H1 (cell line): ENCODE data around the gene NFKBIL1. TPM values are rescaled to one million over a fixed set of nuclear protein-coding genes. Genes with fewer than 3 reads are reported as not detected.

Source experiments
- CTCF ChIA-PET: fragments of 300-600 bp; sonication (Branson Sonifier 250); formaldehyde crosslinking; loops from one replicate; lab custom pipeline; 2021; ENCODE audit not compliant: partially characterized antibody; lab: Charles Lee
- POLR2A ChIA-PET: fragments of 300-600 bp; sonication (Branson Sonifier 250); formaldehyde crosslinking; loops from one replicate; lab custom pipeline; 2021; ENCODE audit warnings: inconsistent platforms; ENCODE audit not compliant: partially characterized antibody; lab: Charles Lee
- DNase-seq, 2 experiments: peaks; one replicate each; pipeline versions ENCODE4 v3.0.0 to v3.0.0-alpha.2; 2010 to 2022; ENCODE audit warnings: low spot score in 2 of 2, low read depth in 1 of 2, mixed read lengths in 1 of 2
- FAIRE-seq: peaks from 2 replicates; lab custom pipeline; 2011; peaks lifted over from hg19 to GRCh38; lab: Jason Lieb, UNC
- H2AFZ ChIP-seq: 2 replicates; pipeline ENCODE4 v1.8.1; 2012; ENCODE audit warnings: low read length, inconsistent platforms
- H2AK5ac ChIP-seq: 2 replicates; pipeline ENCODE4 v1.6.1; 2013; ENCODE audit warnings: low read depth, low read length
- H2BK120ac ChIP-seq: replicated peaks from 2 replicates; pipeline ENCODE3; 2013; ENCODE audit warnings: low read depth, low read length, inconsistent platforms
- H2BK12ac ChIP-seq: 2 replicates; pipeline ENCODE4 v1.6.1; 2013; ENCODE audit warnings: low read depth, low read length
- H2BK15ac ChIP-seq: 2 replicates; pipeline ENCODE4 v1.6.1; 2013; ENCODE audit warnings: low read length
- H2BK20ac ChIP-seq: 2 replicates; pipeline ENCODE4 v1.6.1; 2013; ENCODE audit warnings: low read length
- H2BK5ac ChIP-seq: 2 replicates; pipeline ENCODE4 v1.6.1; 2013; ENCODE audit warnings: low read depth, low read length
- H3K14ac ChIP-seq: 2 replicates; pipeline ENCODE4 v1.6.1; 2013; ENCODE audit warnings: inconsistent platforms; ENCODE audit not compliant: insufficient read length
- H3K18ac ChIP-seq: 2 replicates; pipeline ENCODE4 v1.6.1; 2013; ENCODE audit warnings: low read length; ENCODE audit errors: extremely low read depth
- H3K23ac ChIP-seq: 2 replicates; pipeline ENCODE4 v1.6.1; 2013; ENCODE audit warnings: inconsistent platforms; ENCODE audit not compliant: insufficient read length
- H3K23me2 ChIP-seq: 2 replicates; pipeline ENCODE4 v1.6.1; 2013; ENCODE audit warnings: low read depth, low read length
- H3K27ac ChIP-seq: 2 replicates; pipeline ENCODE4 v1.6.1; 2011; ENCODE audit warnings: low read depth, low read length, inconsistent platforms
- H3K27me3 ChIP-seq, 4 experiments: replicated peaks in 1 of 4; 1 replicate in 1 of 4; 2 replicates in 3 of 4; pipeline versions ENCODE4 v1.6.1 to v1.8.1; 2011 to 2013; ENCODE audit warnings: low read length in 3 of 4, mild to moderate bottlenecking in 3 of 4, inconsistent platforms in 2 of 4, mixed read lengths in 2 of 4, moderate library complexity in 1 of 4; ENCODE audit not compliant: control insufficient read depth in 3 of 4, insufficient read depth in 3 of 4; ENCODE audit errors: extremely low read depth in 1 of 4
- H3K36me3 ChIP-seq, 4 experiments: 2 replicates each; pipeline versions ENCODE4 v1.6.1 to v1.8.1; 2011 to 2013; ENCODE audit warnings: mild to moderate bottlenecking in 4 of 4, low read length in 3 of 4, moderate library complexity in 2 of 4, control low read depth in 1 of 4, inconsistent platforms in 1 of 4; ENCODE audit not compliant: insufficient read depth in 4 of 4, control insufficient read depth in 2 of 4
- H3K4ac ChIP-seq: replicated peaks from 2 replicates; pipeline ENCODE3; 2013; ENCODE audit warnings: low read length, low read depth, mixed read lengths, inconsistent platforms; ENCODE audit not compliant: insufficient read length
- H3K4me1 ChIP-seq, 4 experiments: replicated peaks in 1 of 4; 1 replicate in 1 of 4; 2 replicates in 3 of 4; pipeline versions ENCODE4 v1.6.1 to v1.8.1; 2011 to 2013; ENCODE audit warnings: low read length in 3 of 4, inconsistent platforms in 2 of 4, mixed read lengths in 1 of 4; ENCODE audit not compliant: insufficient read depth in 4 of 4, control insufficient read depth in 3 of 4
- H3K4me2 ChIP-seq, 2 experiments: 2 replicates each; pipeline versions ENCODE4 v1.6.1 to v1.8.1; 2011 to 2013; ENCODE audit warnings: low read depth in 2 of 2, low read length in 2 of 2, control low read depth in 1 of 2, inconsistent platforms in 1 of 2, mild to moderate bottlenecking in 1 of 2; ENCODE audit not compliant: insufficient read depth in 1 of 2
- H3K4me3 ChIP-seq, 4 experiments: fragments of 200-600, 300-600 bp in 1 of 4; sonication (generic), shearing (Covaris generic), sonication (Bioruptor Twin) in 1 of 4; 2 replicates each; pipeline versions ENCODE4 v1.5.1 to v1.8.1; 2011 to 2016; ENCODE audit warnings: low read length in 4 of 4, low read depth in 3 of 4, control low read depth in 2 of 4, inconsistent platforms in 2 of 4, mild to moderate bottlenecking in 2 of 4, mixed read lengths in 1 of 4, moderate library complexity in 1 of 4; ENCODE audit not compliant: insufficient read depth in 2 of 4; ENCODE audit errors: extremely low read depth in 1 of 4
- H3K56ac ChIP-seq: replicated peaks from 2 replicates; pipeline ENCODE3; 2013; ENCODE audit warnings: low read depth, mild to moderate bottlenecking, mixed read lengths, low read length, inconsistent platforms; ENCODE audit not compliant: insufficient read length
- H3K79me1 ChIP-seq: 2 replicates; pipeline ENCODE4 v1.6.1; 2013; ENCODE audit warnings: low read depth, low read length, control low read depth
- H3K79me2 ChIP-seq, 2 experiments: 2 replicates each; pipeline versions ENCODE4 v1.6.1 to v1.8.1; 2012 to 2013; ENCODE audit warnings: low read length in 2 of 2, mild to moderate bottlenecking in 2 of 2, inconsistent platforms in 1 of 2; ENCODE audit not compliant: insufficient read depth in 2 of 2, control insufficient read depth in 1 of 2
- H3K9ac ChIP-seq, 4 experiments: replicated peaks in 1 of 4; 1 replicate in 1 of 4; 2 replicates in 3 of 4; pipeline versions ENCODE4 v1.6.1 to v1.8.1; 2011 to 2013; ENCODE audit warnings: low read depth in 3 of 4, low read length in 3 of 4, control low read depth in 2 of 4, mild to moderate bottlenecking in 2 of 4, moderate library complexity in 2 of 4, inconsistent platforms in 1 of 4; ENCODE audit errors: extremely low read depth in 1 of 4
- H3K9me3 ChIP-seq, 2 experiments: 2 replicates each; pipeline versions ENCODE4 v1.6.1 to v1.8.1; 2012 to 2013; ENCODE audit warnings: mild to moderate bottlenecking in 2 of 2, moderate library complexity in 2 of 2, control low read depth in 1 of 2, inconsistent platforms in 1 of 2, low read depth in 1 of 2, low read length in 1 of 2, mixed read lengths in 1 of 2; ENCODE audit not compliant: insufficient read depth in 2 of 2
- H4K20me1 ChIP-seq, 2 experiments: replicated peaks in 1 of 2; 2 replicates each; pipeline versions ENCODE3 to v1.8.1; 2011 to 2013; ENCODE audit warnings: inconsistent platforms in 2 of 2, low read length in 2 of 2, mild to moderate bottlenecking in 1 of 2; ENCODE audit not compliant: insufficient read depth in 2 of 2, control insufficient read depth in 1 of 2
- H4K5ac ChIP-seq: 2 replicates; pipeline ENCODE4 v1.6.1; 2013; ENCODE audit warnings: low read length, low read depth, mixed read lengths, inconsistent platforms; ENCODE audit not compliant: insufficient read length
- H4K8ac ChIP-seq: 2 replicates; pipeline ENCODE4 v1.8.0; 2013; ENCODE audit warnings: mild to moderate bottlenecking, moderate library complexity, low read length, inconsistent platforms; ENCODE audit not compliant: insufficient read depth; ENCODE audit errors: extremely low read depth
- H4K91ac ChIP-seq: replicated peaks from 2 replicates; pipeline ENCODE3; 2013; ENCODE audit warnings: low read length, mixed read lengths, inconsistent platforms; ENCODE audit not compliant: insufficient read length
- ASH2L ChIP-seq: fragments of 200-600, 300-600 bp; sonication (generic); IDR thresholded peaks from one replicate; pipeline ENCODE4 v1.7.1; 2017; ENCODE audit warnings: low read length
- BRCA1 ChIP-seq: IDR thresholded peaks from 2 replicates; pipeline ENCODE4 v1.6.1; 2012; ENCODE audit warnings: low read depth, low read length, improper control_type of control experiment
- CHD1 ChIP-seq: IDR thresholded peaks from 2 replicates; pipeline ENCODE4 v1.6.1; 2012; ENCODE audit warnings: low read depth, low read length, improper control_type of control experiment
- EP300 ChIP-seq, 2 experiments: IDR thresholded peaks; 1 replicate in 1 of 2; 2 replicates in 1 of 2; pipeline ENCODE4 v1.6.1; 2011 to 2012; ENCODE audit warnings: low read depth in 2 of 2, low read length in 2 of 2, mild to moderate bottlenecking in 2 of 2, borderline replicate concordance in 1 of 2, inconsistent platforms in 1 of 2, moderate library complexity in 1 of 2
- GABPA ChIP-seq: IDR thresholded peaks from 2 replicates; pipeline ENCODE4 v1.6.1; 2011; ENCODE audit warnings: mild to moderate bottlenecking, low read length, moderate library complexity, borderline replicate concordance; ENCODE audit not compliant: insufficient read depth
- KDM4A ChIP-seq: IDR thresholded peaks from one replicate; pipeline ENCODE4 v1.7.1; 2012; ENCODE audit warnings: low read depth, mild to moderate bottlenecking, moderate library complexity, low read length, inconsistent platforms; ENCODE audit not compliant: severe bottlenecking
- POLR2A ChIP-seq, 2 experiments: IDR thresholded peaks; 1 replicate in 1 of 2; 2 replicates in 1 of 2; pipeline ENCODE4 v1.6.1; 2011; ENCODE audit warnings: low read depth in 2 of 2, low read length in 2 of 2, mild to moderate bottlenecking in 2 of 2; ENCODE audit errors: control extremely low read depth in 1 of 2
- POU5F1 ChIP-seq: IDR thresholded peaks from 2 replicates; pipeline ENCODE4 v1.6.1; 2011; ENCODE audit warnings: low read depth, mild to moderate bottlenecking, low read length, moderate library complexity
- SP1 ChIP-seq: IDR thresholded peaks from 2 replicates; pipeline ENCODE4 v1.6.1; 2011; ENCODE audit warnings: low read depth, low read length
- SP4 ChIP-seq: IDR thresholded peaks from 2 replicates; pipeline ENCODE4 v1.6.1; 2012; ENCODE audit warnings: low read length, inconsistent platforms
- WGBS, 2 experiments: shearing (Covaris generic) in 1 of 2; methylation state at CpG; one replicate each; pipeline versions ENCODE4 v1.1.6 to v1.1.7; 2013 to 2015; ENCODE audit warnings: low lambda C conversion rate in 2 of 2, mixed read lengths in 2 of 2, inconsistent platforms in 1 of 2, low coverage in 1 of 2, missing lambda C conversion rate in 1 of 2; ENCODE audit not compliant: insufficient replicate concordance in 2 of 2, insufficient coverage in 1 of 2, insufficient read length in 1 of 2; ENCODE audit errors: extremely low coverage in 1 of 2, missing lambda C conversion rate in 1 of 2; 5-methylcytosine and 5-hydroxymethylcytosine counted together
- polyA plus RNA-seq, 7 experiments: library from polyadenylated mRNA; depleted of rRNA in 3 of 7; stranded (reverse) in 5 of 7; unstranded in 2 of 7; fragments of >200 nt in 5 of 7; fragments of 200-250 nt in 2 of 7; gene quantifications; 1 replicate in 5 of 7; 2 replicates in 1 of 7; 4 replicates in 1 of 7; pipeline versions ENCODE4 v1.2.1 to v1.2.3, GENCODE V29; 2011 to 2013; ENCODE audit warnings: missing spikeins in 2 of 7, mixed read lengths in 2 of 7
- total RNA-seq: library from RNA; stranded (reverse); fragmentation: NEBNext Ultra II Directional; extraction: Animal tissue kit (Norgen Biotek cat#: 25700); gene quantifications from 2 replicates; pipeline ENCODE4 v1.2.1, GENCODE V29; 2021

NFKBIL1 gene
- total and polyA plus RNA-seq, 2 of the 8 experiments (the other 6 are each of a cell fraction or from before 2014, with no cell fraction given) = 7.5 to 11.2 TPM

DNA sequence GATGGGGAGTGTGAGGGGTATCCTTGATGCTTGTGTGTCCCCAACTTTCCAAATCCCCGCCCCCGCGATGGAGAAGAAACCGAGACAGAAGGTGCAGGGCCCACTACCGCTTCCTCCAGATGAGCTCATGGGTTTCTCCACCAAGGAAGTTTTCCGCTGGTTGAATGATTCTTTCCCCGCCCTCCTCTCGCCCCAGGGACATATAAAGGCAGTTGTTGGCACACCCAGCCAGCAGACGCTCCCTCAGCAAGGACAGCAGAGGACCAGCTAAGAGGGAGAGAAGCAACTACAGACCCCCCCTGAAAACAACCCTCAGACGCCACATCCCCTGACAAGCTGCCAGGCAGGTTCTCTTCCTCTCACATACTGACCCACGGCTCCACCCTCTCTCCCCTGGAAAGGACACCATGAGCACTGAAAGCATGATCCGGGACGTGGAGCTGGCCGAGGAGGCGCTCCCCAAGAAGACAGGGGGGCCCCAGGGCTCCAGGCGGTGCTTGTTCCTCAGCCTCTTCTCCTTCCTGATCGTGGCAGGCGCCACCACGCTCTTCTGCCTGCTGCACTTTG lies 28.0 kb downstream of the NFKBIL1 start, which contains the start of gene TNF:
TSS of gene TNF (plus strand) at position 231 of the 567 bp plus-strand sequence. CDS start at position 408, 177 bp downstream.
- no peak within 1 kb of the TSS for H3K4me3 ChIP-seq
- no peaks in the 10 kb centered on the region for H3K9me3 ChIP-seq
- no peaks in the 10 kb centered on the region for H3K79me1 ChIP-seq
- no peaks in the 10 kb centered on the region for H3K79me2 ChIP-seq
- no peak within 1 kb of the TSS for H2AFZ ChIP-seq
- H3K9ac ChIP-seq = no peak within 1 kb of the TSS
- no peaks in the 10 kb centered on the region for H4K20me1 ChIP-seq
- ChIA-PET CTCF (interaction anchor here (0.9 to 19.2 kb wide), 8 partner anchors 11 to 89 kb away, joined by 3 to 640 read pairs (median 6); partner anchors contain the start of genes ATP6V1G2, GPANK1, LST1 and LTB), POLR2A (interaction anchor here (0.6 to 12.2 kb wide), 13 partner anchors 8 to 299 kb away, joined by 3 to 110 read pairs (median 3); partner anchors contain the start of genes ATP6V1G2, DDX39B, GPANK1 and LST1)
- 87% methylated on average over 17 of the region's 19 CpGs; no CpG with 5 or more reads in 1 of the 2 experiments for WGBS, 2 experiments
- no peak within 1 kb of the TSS for H2BK20ac ChIP-seq
- no peak within 1 kb of the TSS for H2AK5ac ChIP-seq
- no peak within 1 kb of the TSS for H3K27ac ChIP-seq
- no peak within 1 kb of the TSS for H3K18ac ChIP-seq
- no peak within 1 kb of the TSS for H4K5ac ChIP-seq
- H3K36me3 ChIP-seq = no peaks in the 10 kb centered on the region
- no peak within 1 kb of the TSS for H3K23ac ChIP-seq
- no peak within 1 kb of the TSS for H4K91ac ChIP-seq
- no peak within 1 kb of the TSS for H2BK15ac ChIP-seq
- no peak within 1 kb of the TSS for H3K4ac ChIP-seq
- peaks cover 0 to 3% (median 0%) of the 10 kb centered on the region in 4 experiments; a peak in 3 of 7 replicates for H3K4me1 ChIP-seq
- DNase-seq (no peak), FAIRE-seq (no peak)
- no peak within 1 kb of the TSS for H2BK5ac ChIP-seq
- H3K27me3 ChIP-seq = peaks cover 0 to 7% (median 6%) of the 10 kb centered on the region in 4 experiments; a peak in 5 of 7 replicates
- H2BK120ac ChIP-seq = no peak within 1 kb of the TSS
- no peak within 1 kb of the TSS for H3K14ac ChIP-seq
- H3K23me2 ChIP-seq = peaks cover 2% of the 10 kb centered on the region; the same call in 1 of the 2 replicates
- no peak within 1 kb of the TSS for H3K4me2 ChIP-seq
- H2BK12ac ChIP-seq = no peak within 1 kb of the TSS
- peak within 1 kb of the TSS; percentile 51; the same call in 1 of the 2 replicates for H4K8ac ChIP-seq
- H3K56ac ChIP-seq = no peak within 1 kb of the TSS
- no peak for TF ChIP-seq GABPA
- TF ChIP-seq SP4 = no peak
- no peak for TF ChIP-seq BRCA1
- TF ChIP-seq EP300 (IDR thresholded peaks at IDR 0.05; ENCODE audit: borderline replicate concordance in 1 of 2, low read depth in 2 of 2, low read length in 2 of 2) = no peak
- TF ChIP-seq ASH2L = no peak
- no peak for TF ChIP-seq POLR2A (IDR thresholded peaks at IDR 0.05; ENCODE audit: control extremely low read depth in 1 of 2, low read depth in 2 of 2, low read length in 2 of 2)
- TF ChIP-seq CHD1 = no peak
- no peak for TF ChIP-seq KDM4A
- TF ChIP-seq SP1 = no peak
- TF ChIP-seq POU5F1 = no peak
